DND-41 (cell line): ENCODE results near the gene GCAT.

Experiments
- ATAC-seq: fragments of 200-7000 bp; cut with Tn5 transposase; 3 replicates; pipeline ENCODE4 v1.9.1; 2021; ENCODE audit warnings: low read depth; ENCODE audit not compliant: insufficient read depth
- DNase-seq: peaks from one replicate; pipeline ENCODE4 v3.0.0-alpha.2; 2020
- H2AFZ ChIP-seq: 2 replicates; pipeline ENCODE4 v1.6.0; 2012; ENCODE audit warnings: low read depth, low read length
- H3K27ac ChIP-seq: 2 replicates; pipeline ENCODE4 v1.5.1; 2012; ENCODE audit warnings: low read length, inconsistent platforms
- H3K27me3 ChIP-seq: fragments of 200-600 bp; sonication (generic); 2 replicates; pipeline ENCODE4 v1.6.0; 2012; ENCODE audit warnings: low read length, mild to moderate bottlenecking, inconsistent platforms; ENCODE audit not compliant: insufficient read depth, poor library complexity
- H3K36me3 ChIP-seq: 2 replicates; pipeline ENCODE4 v1.5.1; 2012; ENCODE audit warnings: low read length, inconsistent platforms; ENCODE audit not compliant: insufficient read depth
- H3K4me1 ChIP-seq: 2 replicates; pipeline ENCODE4 v1.5.1; 2012; ENCODE audit warnings: mild to moderate bottlenecking, low read length; ENCODE audit not compliant: insufficient read depth
- H3K4me2 ChIP-seq: 2 replicates; pipeline ENCODE4 v1.6.0; 2012; ENCODE audit warnings: mild to moderate bottlenecking, moderate library complexity, low read length, inconsistent platforms; ENCODE audit not compliant: insufficient read depth
- H3K4me3 ChIP-seq, 2 experiments: fragments of 200-600 bp in 1 of 2; shearing (Covaris generic) in 1 of 2; 2 replicates each; pipeline ENCODE4 v1.5.1; 2012 to 2016; ENCODE audit warnings: inconsistent platforms in 2 of 2, low read length in 2 of 2, mild to moderate bottlenecking in 2 of 2, low read depth in 1 of 2, moderate library complexity in 1 of 2
- H3K79me2 ChIP-seq: 2 replicates; pipeline ENCODE4 v1.6.0; 2012; ENCODE audit warnings: low read length, inconsistent platforms; ENCODE audit not compliant: insufficient read depth
- H3K9ac ChIP-seq: 2 replicates; pipeline ENCODE4 v1.6.0; 2012; ENCODE audit warnings: low read depth, mild to moderate bottlenecking, inconsistent platforms, low read length, moderate library complexity
- H3K9me3 ChIP-seq: 2 replicates; pipeline ENCODE4 v1.5.1; 2012; ENCODE audit warnings: low read length, moderate library complexity, mild to moderate bottlenecking, inconsistent platforms; ENCODE audit not compliant: insufficient read depth, severe bottlenecking
- H4K20me1 ChIP-seq: 2 replicates; pipeline ENCODE4 v1.6.0; 2012; ENCODE audit warnings: low read length; ENCODE audit not compliant: insufficient read depth
- CTCF ChIP-seq: IDR thresholded peaks from 2 replicates; pipeline ENCODE4 v1.5.1; 2012; ENCODE audit warnings: borderline replicate concordance, low read length, moderate library complexity, mild to moderate bottlenecking; ENCODE audit not compliant: poor library complexity, severe bottlenecking; ENCODE audit errors: extremely low read depth
- EZH2 ChIP-seq: IDR thresholded peaks from 3 replicates; pipeline ENCODE4 v1.6.1; 2012; ENCODE audit warnings: borderline replicate concordance, low read depth, mild to moderate bottlenecking, moderate library complexity, low read length, inconsistent platforms; ENCODE audit not compliant: severe bottlenecking

The GCAT gene

GRCh38 chr22:37776639-37777005 is 31.1 kb upstream of the GCAT start:
- no peaks in the 10 kb centered on the region for H3K79me2 ChIP-seq
- no peak overlapping the region for H3K4me2 ChIP-seq
- H3K4me3 ChIP-seq: no peak overlapping the region
- no peaks in the 10 kb centered on the region for H3K27me3 ChIP-seq
- no peak overlapping the region for H3K27ac ChIP-seq
- no peaks in the 10 kb centered on the region for H3K4me1 ChIP-seq
- no peak for ATAC-seq
- H2AFZ ChIP-seq: no peak overlapping the region
- no peak overlapping the region for H3K9ac ChIP-seq
- peaks cover 35% of the 10 kb centered on the region for H3K36me3 ChIP-seq
- 0 out of 2 replicates have a peak, but pooled peaks cover 6% of the 10 kb centered on the region for H4K20me1 ChIP-seq
- no peak for DNase-seq
- H3K9me3 ChIP-seq: no peaks in the 10 kb centered on the region
- TF ChIP-seq CTCF (no peak), EZH2 (no peak)

- H3K27ac ChIP-seq: no peak overlapping the region
- H3K9ac ChIP-seq: no peak overlapping the region
These were observed 30.5 kb upstream of the GCAT start for GRCh38 chr22:37777122-37777687.

DNA sequence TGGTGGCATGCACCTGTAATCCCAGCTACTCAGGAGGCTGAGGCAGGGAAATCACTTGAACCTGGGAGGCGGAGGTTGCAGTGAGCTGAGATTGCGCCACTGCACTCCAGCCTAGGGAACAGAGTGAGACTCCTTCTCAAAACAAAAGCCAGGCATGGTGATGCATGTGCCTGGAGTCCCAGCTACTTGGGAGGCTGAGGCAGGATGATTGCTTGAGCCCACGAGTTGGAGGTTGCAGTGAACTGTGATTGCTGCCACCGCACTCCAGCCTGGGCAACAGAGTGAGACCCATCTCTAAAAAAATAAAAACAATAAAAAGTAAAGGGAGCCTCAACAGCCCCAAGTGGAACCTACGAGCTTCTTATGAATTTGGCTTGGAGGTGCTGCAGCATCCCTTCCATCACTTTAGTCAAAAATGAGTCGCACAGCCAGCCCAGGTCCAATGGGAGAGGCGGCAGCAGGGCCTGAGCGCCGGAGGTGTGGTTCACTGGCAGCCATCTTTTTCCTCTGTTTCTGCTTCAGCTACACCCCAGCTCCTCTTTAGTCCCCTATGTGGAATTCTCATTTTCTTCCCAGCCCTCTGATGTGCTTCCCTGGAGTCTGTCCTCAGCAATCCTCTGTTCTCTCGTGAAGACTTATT is 29.2 kb upstream of the GCAT start:
- TF ChIP-seq EZH2 (no peak), CTCF (no peak)
- Histone ChIP-seq H3K9ac (no peak overlapping the region), H3K27ac (no peak overlapping the region), H3K79me2 (no peaks in the 10 kb centered on the region), H3K4me2 (no peak overlapping the region), H3K27me3 (no peaks in the 10 kb centered on the region), H3K4me3 (no peak overlapping the region), H3K9me3 (no peaks in the 10 kb centered on the region), H2AFZ (no peak overlapping the region), H4K20me1 (0 out of 2 replicates have a peak, but pooled peaks cover 5% of the 10 kb centered on the region), H3K36me3 (peaks cover 16% of the 10 kb centered on the region), H3K4me1 (no peaks in the 10 kb centered on the region)
- ATAC-seq (no peak), DNase-seq (no peak)

More at GRCh38 chr22:37777122-37777687, 30.5 kb upstream of the GCAT start:
- Histone ChIP-seq H3K9me3 (no peaks in the 10 kb centered on the region), H3K4me1 (no peaks in the 10 kb centered on the region), H4K20me1 (0 out of 2 replicates have a peak, but pooled peaks cover 6% of the 10 kb centered on the region), H2AFZ (no peak overlapping the region), H3K36me3 (peaks cover 29% of the 10 kb centered on the region), H3K4me2 (no peak overlapping the region), H3K27me3 (no peaks in the 10 kb centered on the region), H3K79me2 (no peaks in the 10 kb centered on the region), H3K4me3 (no peak overlapping the region)
- no peak for DNase-seq
- ATAC-seq: no peak
- no peak for TF ChIP-seq CTCF
- TF ChIP-seq EZH2: no peak
